Nephron (organoid): ENCODE data around the gene NHS.

Experiments used
- H3K27ac Mint-ChIP-seq, 3 experiments: 2 replicates each; pipeline ENCODE4 v1.8.0; 2020; ENCODE audit warnings: mixed read lengths in 3 of 3, mild to moderate bottlenecking in 2 of 3, moderate library complexity in 1 of 3
- H3K27me3 Mint-ChIP-seq: 2 replicates; pipeline ENCODE4 v1.8.0; 2021; ENCODE audit warnings: low read depth, mild to moderate bottlenecking, moderate library complexity, mixed read lengths
- H3K36me3 Mint-ChIP-seq: 2 replicates; pipeline ENCODE4 v1.8.0; 2020; ENCODE audit warnings: low read depth, mixed read lengths
- H3K4me1 Mint-ChIP-seq: 2 replicates; pipeline ENCODE4 v1.8.0; 2020; ENCODE audit warnings: mixed read lengths
- H3K4me3 Mint-ChIP-seq, 3 experiments: 2 replicates each; pipeline ENCODE4 v1.8.0; 2020; ENCODE audit warnings: mild to moderate bottlenecking in 3 of 3, mixed read lengths in 3 of 3, moderate library complexity in 2 of 3
- H3K9me3 Mint-ChIP-seq: 2 replicates; pipeline ENCODE4 v1.8.0; 2020; ENCODE audit warnings: mixed read lengths
- TF ChIP-seq, protein P1 (sequence below), 3 experiments: fragments of 200-600 bp; sonication (generic); IDR thresholded peaks; one replicate each; pipeline ENCODE4 v1.5.0; 2021; ENCODE audit warnings: antibody characterized with exemption in 3 of 3; ENCODE audit not compliant: unreplicated experiment in 3 of 3

The NHS gene

DNA sequence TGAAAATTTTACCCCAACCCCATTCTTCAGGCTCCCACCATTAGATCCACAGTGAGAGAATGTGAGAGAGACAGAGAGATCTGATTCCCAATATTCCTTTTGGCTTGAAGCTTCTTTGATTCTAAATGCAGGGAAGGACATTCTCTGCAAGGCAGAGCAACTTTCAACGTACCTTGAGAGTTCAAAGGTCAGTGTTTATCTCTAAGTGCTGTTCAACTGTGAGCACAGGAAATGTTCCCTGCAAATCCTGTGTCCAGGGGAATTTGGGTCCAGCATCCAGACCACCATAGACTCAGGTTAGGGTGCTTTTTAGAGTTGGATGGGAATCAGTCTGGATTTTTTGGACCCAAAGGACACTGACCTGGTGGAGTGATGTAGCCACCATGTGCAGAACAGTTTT is 97.4 kb downstream of the NHS start:
- H3K36me3 Mint-ChIP-seq: peaks cover 5% of the 10 kb centered on the region
- no peaks in the 10 kb centered on the region for H3K27me3 Mint-ChIP-seq
- no peak overlapping the region for H3K27ac Mint-ChIP-seq
- no peak overlapping the region for H3K4me3 Mint-ChIP-seq
- H3K9me3 Mint-ChIP-seq: no peaks in the 10 kb centered on the region
- TF ChIP-seq, protein P1, sequence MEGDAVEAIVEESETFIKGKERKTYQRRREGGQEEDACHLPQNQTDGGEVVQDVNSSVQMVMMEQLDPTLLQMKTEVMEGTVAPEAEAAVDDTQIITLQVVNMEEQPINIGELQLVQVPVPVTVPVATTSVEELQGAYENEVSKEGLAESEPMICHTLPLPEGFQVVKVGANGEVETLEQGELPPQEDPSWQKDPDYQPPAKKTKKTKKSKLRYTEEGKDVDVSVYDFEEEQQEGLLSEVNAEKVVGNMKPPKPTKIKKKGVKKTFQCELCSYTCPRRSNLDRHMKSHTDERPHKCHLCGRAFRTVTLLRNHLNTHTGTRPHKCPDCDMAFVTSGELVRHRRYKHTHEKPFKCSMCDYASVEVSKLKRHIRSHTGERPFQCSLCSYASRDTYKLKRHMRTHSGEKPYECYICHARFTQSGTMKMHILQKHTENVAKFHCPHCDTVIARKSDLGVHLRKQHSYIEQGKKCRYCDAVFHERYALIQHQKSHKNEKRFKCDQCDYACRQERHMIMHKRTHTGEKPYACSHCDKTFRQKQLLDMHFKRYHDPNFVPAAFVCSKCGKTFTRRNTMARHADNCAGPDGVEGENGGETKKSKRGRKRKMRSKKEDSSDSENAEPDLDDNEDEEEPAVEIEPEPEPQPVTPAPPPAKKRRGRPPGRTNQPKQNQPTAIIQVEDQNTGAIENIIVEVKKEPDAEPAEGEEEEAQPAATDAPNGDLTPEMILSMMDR (IDR thresholded peaks at IDR 0.05; ENCODE audit: unreplicated experiment in 3 of 3): no peak
- peaks cover 26% of the 10 kb centered on the region for H3K4me1 Mint-ChIP-seq

DNA sequence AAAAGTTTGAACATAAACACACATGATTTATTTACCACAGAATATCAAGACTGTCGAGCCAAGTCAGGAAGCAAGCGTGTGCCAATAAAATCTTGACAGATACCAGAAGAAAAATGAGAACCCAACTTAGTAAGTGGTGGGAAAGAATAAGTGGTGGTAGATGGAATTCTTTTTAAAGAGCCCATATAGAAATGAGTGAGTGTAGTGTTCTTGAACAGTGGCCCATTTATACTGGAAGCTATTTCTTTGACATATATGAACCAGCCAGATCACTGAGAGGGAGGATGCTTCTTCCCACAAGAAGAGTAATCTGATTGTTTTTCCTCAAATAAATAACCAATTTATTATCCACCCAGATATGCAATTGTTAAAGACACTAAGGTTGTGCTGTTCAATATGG is 98.0 kb downstream of the NHS start:
- TF ChIP-seq, protein P1 (IDR thresholded peaks at IDR 0.05; ENCODE audit: unreplicated experiment in 3 of 3): no peak
- Mint-ChIP-seq H3K27ac (no peak overlapping the region), H3K4me3 (no peak overlapping the region), H3K4me1 (peaks cover 24% of the 10 kb centered on the region), H3K36me3 (peaks cover 5% of the 10 kb centered on the region), H3K27me3 (no peaks in the 10 kb centered on the region), H3K9me3 (no peaks in the 10 kb centered on the region)

DNA sequence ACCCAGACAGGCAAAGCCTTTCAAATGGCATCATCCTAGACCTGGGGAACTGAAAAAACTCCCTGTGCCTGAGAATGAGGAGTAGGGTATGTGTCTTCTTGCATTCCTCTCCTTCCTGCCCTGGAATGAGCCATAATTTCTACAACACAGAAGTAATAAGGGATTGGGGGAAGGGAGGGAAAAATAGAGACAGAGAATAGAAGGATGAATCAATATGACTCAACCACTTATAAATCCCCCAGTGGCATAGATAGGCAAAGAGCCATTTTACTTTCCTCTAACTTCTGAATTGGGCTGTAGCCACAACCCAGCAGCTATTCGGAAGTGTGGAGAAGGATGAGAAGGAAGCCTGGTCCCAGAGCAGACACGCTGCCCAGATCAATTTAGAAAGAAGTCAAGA is 99.9 kb downstream of the NHS start:
- no peak overlapping the region for H3K27ac Mint-ChIP-seq
- H3K27me3 Mint-ChIP-seq: no peaks in the 10 kb centered on the region
- H3K9me3 Mint-ChIP-seq: no peaks in the 10 kb centered on the region
- H3K4me1 Mint-ChIP-seq: peaks cover 21% of the 10 kb centered on the region
- no peak overlapping the region for H3K4me3 Mint-ChIP-seq
- peaks cover 8% of the 10 kb centered on the region for H3K36me3 Mint-ChIP-seq
- TF ChIP-seq, protein P1 (IDR thresholded peaks at IDR 0.05; ENCODE audit: unreplicated experiment in 3 of 3): no peak

DNA sequence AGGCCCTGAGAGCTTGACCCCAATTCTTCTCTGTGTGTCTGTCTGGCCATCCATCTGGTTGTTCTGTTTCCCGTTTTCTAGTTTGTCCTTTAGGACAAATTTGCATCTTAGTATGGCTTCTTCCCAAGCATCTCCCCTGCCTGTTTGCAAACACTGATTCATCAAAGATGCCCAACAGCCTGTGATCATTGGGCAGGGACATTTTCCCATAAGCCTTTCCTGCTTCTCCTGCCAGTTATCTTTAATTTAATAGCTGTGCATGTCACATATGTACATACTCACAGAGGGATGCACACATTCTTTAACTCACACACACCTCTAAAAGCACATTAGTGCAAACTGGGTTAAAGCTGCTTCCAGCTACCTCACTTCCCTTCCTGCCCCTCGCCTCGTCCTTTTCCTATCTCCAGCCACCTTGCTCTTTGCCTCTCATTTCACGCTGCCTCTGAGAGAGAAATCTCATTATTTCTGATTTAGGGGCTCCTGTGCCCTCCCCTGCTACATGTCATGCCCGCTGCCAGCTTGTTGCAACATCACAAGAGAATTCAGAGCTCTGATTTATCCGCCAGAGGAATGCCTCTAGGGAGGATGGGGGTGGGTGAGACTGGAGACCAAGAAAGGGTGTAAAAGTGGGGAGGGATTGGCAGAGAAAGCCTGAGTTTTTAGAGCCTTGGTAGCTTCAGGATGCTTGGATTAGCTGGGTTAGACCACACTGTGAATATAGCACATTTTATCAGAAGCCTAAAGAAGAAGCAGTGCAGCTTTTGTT is 100.6 kb downstream of the NHS start:
- Mint-ChIP-seq H3K4me1 (peaks cover 21% of the 10 kb centered on the region), H3K9me3 (no peaks in the 10 kb centered on the region), H3K4me3 (no peak overlapping the region), H3K27me3 (no peaks in the 10 kb centered on the region), H3K36me3 (peaks cover 8% of the 10 kb centered on the region), H3K27ac (peak overlapping the region in 1 of 3 experiments; percentile 5)
- TF ChIP-seq, protein P1 (IDR thresholded peaks at IDR 0.05; ENCODE audit: unreplicated experiment in 3 of 3): no peak

DNA sequence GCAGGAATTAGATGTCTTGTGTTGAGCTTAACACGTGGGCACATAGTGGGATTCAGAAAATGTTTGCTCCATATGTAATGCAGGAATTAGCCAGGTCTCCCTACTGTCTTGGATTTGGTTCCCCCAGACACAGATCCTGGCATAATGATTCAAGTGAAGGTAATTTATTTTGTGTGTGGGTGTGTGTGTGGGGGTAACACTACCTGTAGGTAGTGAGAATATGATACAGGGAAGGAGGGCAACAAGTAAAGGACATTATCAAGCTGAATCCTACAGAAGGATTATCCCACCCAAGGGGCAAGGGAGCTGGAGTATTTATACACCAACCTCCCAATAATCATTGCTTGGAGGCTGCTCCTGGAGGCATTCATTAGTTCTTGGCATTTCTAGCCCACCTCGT is 101.4 kb downstream of the NHS start:
- Mint-ChIP-seq H3K27ac (no peak overlapping the region), H3K4me1 (peaks cover 25% of the 10 kb centered on the region), H3K36me3 (peaks cover 13% of the 10 kb centered on the region), H3K4me3 (no peak overlapping the region), H3K9me3 (no peaks in the 10 kb centered on the region), H3K27me3 (no peaks in the 10 kb centered on the region)
- TF ChIP-seq, protein P1 (IDR thresholded peaks at IDR 0.05; ENCODE audit: unreplicated experiment in 3 of 3): no peak

DNA sequence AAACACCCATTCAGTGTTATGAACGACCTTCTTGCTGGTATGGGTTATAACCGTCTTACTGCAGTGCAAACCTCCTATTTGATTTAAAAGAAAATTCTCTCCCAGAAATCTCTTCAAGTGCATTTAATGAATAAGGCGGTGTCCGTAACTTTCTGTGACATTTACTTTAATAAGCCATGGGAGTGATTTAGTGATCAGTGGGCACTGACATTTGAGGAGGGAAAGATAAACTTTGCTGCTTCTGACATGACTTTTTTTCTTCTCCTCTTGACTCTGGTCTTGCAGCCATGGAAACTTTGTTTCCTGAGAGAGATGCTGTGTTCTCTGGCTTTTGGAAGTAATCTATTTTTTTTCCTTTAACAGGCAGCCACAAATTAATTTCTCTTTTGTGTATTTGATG is 106.1 kb downstream of the NHS start:
- Mint-ChIP-seq H3K27me3 (no peaks in the 10 kb centered on the region), H3K36me3 (peaks cover 13% of the 10 kb centered on the region), H3K9me3 (no peaks in the 10 kb centered on the region), H3K4me3 (no peak overlapping the region), H3K4me1 (peaks cover 12% of the 10 kb centered on the region), H3K27ac (peak overlapping the region in 2 of 3 experiments; percentile 4 to 23)
- TF ChIP-seq, protein P1 (IDR thresholded peaks at IDR 0.05; ENCODE audit: unreplicated experiment in 3 of 3): no peak
